Activated CD4-positive, alpha-beta T cell treated with anti-CD3 and anti-CD28 coated beads, Interleukin-2, amount 50 U/mL, for 16 hours (primary cell): ENCODE data around the gene RPS6KB2.

Source experiments
- DNase-seq: peaks from one replicate; pipeline ENCODE4 v3.0.0-alpha.2; 2020

RPS6KB2 gene

GRCh38 chr11:67431346-67432249, 3.3 kb downstream of the RPS6KB2 start:
- no peak for DNase-seq

- DNase-seq: no peak
Measured at GRCh38 chr11:67432655-67433349, 4.5 kb downstream of the RPS6KB2 start.

GRCh38 chr11:67433536-67434394, 5.5 kb downstream of the RPS6KB2 start:
- no peak for DNase-seq

- no peak for DNase-seq
Measured at GRCh38 chr11:67434395-67434881, 6.1 kb downstream of the RPS6KB2 start.

GRCh38 chr11:67435031-67435726, 6.9 kb downstream of the RPS6KB2 start:
- DNase-seq: no peak

GRCh38 chr11:67435727-67436458, 7.6 kb downstream of the RPS6KB2 start:
- no peak for DNase-seq

GRCh38 chr11:67436459-67437081, 8.3 kb downstream of the RPS6KB2 start:
- peak; percentile 90 for DNase-seq

GRCh38 chr11:67437082-67437808, 9.0 kb downstream of the RPS6KB2 start, which contains the start of gene PTPRCAP:
Gene PTPRCAP, minus strand, starts transcription at chr11:67437682. Its CDS starts 63 bp downstream, at chr11:67437619.
- peak; percentile 80 for DNase-seq

- DNase-seq: no peak
Measured at GRCh38 chr11:67437809-67438157, 9.5 kb downstream of the RPS6KB2 start.

- peak; percentile 90 for DNase-seq
Measured at GRCh38 chr11:67438158-67438902, 10.0 kb downstream of the RPS6KB2 start.

- no peak for DNase-seq
Measured at GRCh38 chr11:67439321-67440228, 11.3 kb downstream of the RPS6KB2 start.

GRCh38 chr11:67440229-67441097, 12.2 kb downstream of the RPS6KB2 start:
- DNase-seq: no peak

- DNase-seq: no peak
Measured at GRCh38 chr11:67441098-67441563, 12.8 kb downstream of the RPS6KB2 start.

- no peak for DNase-seq
Measured at GRCh38 chr11:67441731-67442351, 13.5 kb downstream of the RPS6KB2 start.

GRCh38 chr11:67442504-67443404, 14.5 kb downstream of the RPS6KB2 start:
- DNase-seq: no peak

- DNase-seq: no peak
Measured at GRCh38 chr11:67445515-67445914, 17.2 kb downstream of the RPS6KB2 start.
